Karpas-422 (cell line): ENCODE results near the gene ZSCAN26. TPM values are rescaled to one million over a fixed set of nuclear protein-coding genes. Genes with fewer than 3 reads are reported as not detected.
"Not testable (repeated sequence)": the region's sequence is repeated elsewhere in the genome, so short reads cannot be mapped to it uniquely, and the experiment has no call there.

ENCODE experiments used
- DNase-seq: peaks from one replicate; pipeline ENCODE4 v3.0.0-alpha.2; 2015
- H2AFZ ChIP-seq: fragments of 200-600 bp; sonication (generic); 2 replicates; pipeline ENCODE4 v1.6.1; 2014; ENCODE audit warnings: antibody characterized with exemption, low read length, mixed read lengths
- H3K27ac ChIP-seq: fragments of 200-600 bp; sonication (generic); 2 replicates; pipeline ENCODE4 v1.5.1; 2014; ENCODE audit warnings: mild to moderate bottlenecking, low read length, moderate library complexity
- H3K27me3 ChIP-seq: fragments of 200-600 bp; sonication (generic); 2 replicates; pipeline ENCODE4 v1.6.1; 2014; ENCODE audit warnings: low read length, mixed read lengths
- H3K36me3 ChIP-seq: fragments of 200-600 bp; sonication (generic); 2 replicates; pipeline ENCODE4 v1.6.1; 2014; ENCODE audit warnings: low read length, mixed read lengths; ENCODE audit not compliant: insufficient read depth
- H3K4me1 ChIP-seq: fragments of 200-600 bp; sonication (generic); 2 replicates; pipeline ENCODE4 v1.6.1; 2014; ENCODE audit warnings: mild to moderate bottlenecking, low read length, mixed read lengths
- H3K4me2 ChIP-seq: fragments of 200-600 bp; sonication (generic); 2 replicates; pipeline ENCODE4 v1.6.1; 2014; ENCODE audit warnings: low read length, low read depth, mild to moderate bottlenecking; ENCODE audit not compliant: poor library complexity, severe bottlenecking
- H3K4me3 ChIP-seq: fragments of 200-600 bp; sonication (generic); 2 replicates; pipeline ENCODE4 v1.5.1; 2014; ENCODE audit warnings: mild to moderate bottlenecking, antibody characterized with exemption, low read length, mixed read lengths
- H3K79me2 ChIP-seq: fragments of 200-600 bp; sonication (generic); 2 replicates; pipeline ENCODE4 v1.6.1; 2014; ENCODE audit warnings: mild to moderate bottlenecking, low read length, mixed read lengths
- H3K9ac ChIP-seq: fragments of 200-600 bp; sonication (generic); 2 replicates; pipeline ENCODE4 v1.6.0; 2014; ENCODE audit warnings: low read length
- H3K9me2 ChIP-seq: fragments of 200-600 bp; sonication (generic), shearing (Covaris generic); replicated peaks from 2 replicates; pipeline ENCODE4 v1.6.0; 2014; ENCODE audit warnings: mild to moderate bottlenecking, low read length, moderate library complexity; ENCODE audit not compliant: insufficient read depth
- H3K9me3 ChIP-seq: fragments of 300-700, 200-600 bp; sonication (generic); 2 replicates; pipeline ENCODE4 v1.6.1; 2014; ENCODE audit warnings: low read length, mixed read lengths
- H4K20me1 ChIP-seq: fragments of 200-600 bp; sonication (generic); 2 replicates; pipeline ENCODE4 v1.6.1; 2014; ENCODE audit warnings: mild to moderate bottlenecking, antibody characterized with exemption, low read length, low read depth; ENCODE audit not compliant: insufficient read depth
- small RNA-seq: library from RNA; depleted of rRNA; stranded (forward); fragments of <200 nt; gene quantifications from one replicate; pipeline ENCODE3, GENCODE V24; 2014
- total RNA-seq: library from RNA; depleted of rRNA; stranded (reverse); fragments of >200 nt; shearing (Covaris generic); gene quantifications from 2 replicates; pipeline ENCODE4 v1.2.3, GENCODE V29; 2014; ENCODE audit warnings: low replicate concordance; rRNA removed

ZSCAN26 gene
- total RNA-seq, 1 experiment from 2014 or later: 19.2 TPM

GRCh38 chr6:28315628-28316027 is 48.7 kb downstream of the ZSCAN26 start:
- H2AFZ ChIP-seq: no peak overlapping the region
- H3K4me1 ChIP-seq: peaks cover 7% of the 10 kb centered on the region
- H3K9me2 ChIP-seq: no peaks in the 10 kb centered on the region
- no peaks in the 10 kb centered on the region for H3K36me3 ChIP-seq
- H3K79me2 ChIP-seq: no peaks in the 10 kb centered on the region
- no peak overlapping the region for H3K4me3 ChIP-seq
- H3K9me3 ChIP-seq: no peaks in the 10 kb centered on the region
- no peaks in the 10 kb centered on the region for H3K27me3 ChIP-seq
- no peak overlapping the region for H3K27ac ChIP-seq
- no peak overlapping the region for H3K4me2 ChIP-seq
- H4K20me1 ChIP-seq: no peaks in the 10 kb centered on the region
- no peak overlapping the region; the same call in 1 of the 2 replicates for H3K9ac ChIP-seq
- DNase-seq: no peak

- not testable (repeated sequence) for H3K4me1 ChIP-seq, H3K27me3 ChIP-seq, H3K9me3 ChIP-seq, H3K9ac ChIP-seq, H2AFZ ChIP-seq, H3K4me2 ChIP-seq, H3K4me3 ChIP-seq, H3K79me2 ChIP-seq, H3K9me2 ChIP-seq, H3K27ac ChIP-seq, H3K36me3 ChIP-seq, H4K20me1 ChIP-seq, DNase-seq
Observed at GRCh38 chr6:28317866-28318265, 50.9 kb downstream of the ZSCAN26 start.

GRCh38 chr6:28322661-28323060 is 55.7 kb downstream of the ZSCAN26 start:
- H3K27ac ChIP-seq: no peak overlapping the region
- no peak for DNase-seq

GRCh38 chr6:28323813-28324424 is 57.0 kb downstream of the ZSCAN26 start:
- DNase-seq: no peak
- Histone ChIP-seq H3K27me3 (no peaks in the 10 kb centered on the region), H3K27ac (no peak overlapping the region), H3K79me2 (no peaks in the 10 kb centered on the region), H3K4me2 (no peak overlapping the region), H3K9me2 (no peaks in the 10 kb centered on the region), H3K9ac (no peak overlapping the region), H3K4me1 (no peaks in the 10 kb centered on the region), H2AFZ (no peak overlapping the region), H3K4me3 (no peak overlapping the region), H3K9me3 (peaks cover 20% of the 10 kb centered on the region), H3K36me3 (no peaks in the 10 kb centered on the region; the same call in 1 of the 2 replicates), H4K20me1 (no peaks in the 10 kb centered on the region)

More at GRCh38 chr6:28322661-28323060, 55.7 kb downstream of the ZSCAN26 start:
- Histone ChIP-seq H4K20me1 (no peaks in the 10 kb centered on the region), H3K27me3 (no peaks in the 10 kb centered on the region), H3K79me2 (no peaks in the 10 kb centered on the region), H3K4me1 (no peaks in the 10 kb centered on the region), H2AFZ (no peak overlapping the region), H3K9me3 (peaks cover 19% of the 10 kb centered on the region), H3K36me3 (no peaks in the 10 kb centered on the region; the same call in 1 of the 2 replicates), H3K4me3 (no peak overlapping the region), H3K4me2 (no peak overlapping the region), H3K9ac (no peak overlapping the region), H3K9me2 (no peaks in the 10 kb centered on the region)

- Histone ChIP-seq H3K9me2 (no peaks in the 10 kb centered on the region), H3K79me2 (no peaks in the 10 kb centered on the region), H3K27ac (no peak overlapping the region), H3K9ac (no peak overlapping the region), H2AFZ (no peak overlapping the region), H3K4me2 (no peak overlapping the region), H3K4me3 (no peak overlapping the region), H4K20me1 (no peaks in the 10 kb centered on the region), H3K9me3 (peaks cover 26% of the 10 kb centered on the region), H3K4me1 (no peaks in the 10 kb centered on the region), H3K36me3 (no peaks in the 10 kb centered on the region; the same call in 1 of the 2 replicates), H3K27me3 (no peaks in the 10 kb centered on the region)
- DNase-seq: no peak
Observed at GRCh38 chr6:28326371-28326948, 59.5 kb downstream of the ZSCAN26 start.

Small RNAs within 50 kb of the gene (small RNA-seq; reads per million reads assigned to genes)
- gene AL021997.1 (not detected), gene AL021997.2 (not detected)

Other genes with a start within 250 kb of the ZSCAN26 start
- gene ZNF165, start 186.6 kb upstream of the ZSCAN26 start, total RNA-seq: 0.26 and 1.6 TPM in 2 replicates
- 4.8 and 5.9 TPM in 2 replicates for gene ZSCAN16, start 142.5 kb upstream of the ZSCAN26 start, total RNA-seq
- gene ZKSCAN8, start 125.3 kb upstream of the ZSCAN26 start, total RNA-seq: 30.0 and 48.9 TPM in 2 replicates
- 18.9 and 35.1 TPM in 2 replicates for gene ZSCAN9, start 41.9 kb upstream of the ZSCAN26 start, total RNA-seq
- gene ZKSCAN4, start 14.9 kb upstream of the ZSCAN26 start, total RNA-seq: 6.1 and 12.4 TPM in 2 replicates
- gene NKAPL, start 7.8 kb upstream of the ZSCAN26 start, total RNA-seq: 0.11 TPM in 1 of 2 replicates, not detected in the other
- 8.2 and 9.7 TPM in 2 replicates for gene PGBD1, start 14.4 kb downstream of the ZSCAN26 start, total RNA-seq
- 4.0 and 4.2 TPM in 2 replicates for gene ZSCAN31, start 69.0 kb downstream of the ZSCAN26 start, total RNA-seq
- 4.5 and 5.1 TPM in 2 replicates for gene ZKSCAN3, start 82.8 kb downstream of the ZSCAN26 start, total RNA-seq
- gene ZSCAN12, start 132.6 kb downstream of the ZSCAN26 start, total RNA-seq: 9.3 and 12.0 TPM in 2 replicates
- 3.3 and 4.8 TPM in 2 replicates for gene ZSCAN23, start 176.3 kb downstream of the ZSCAN26 start, total RNA-seq
- not detected in 2 replicates for gene GPX6, start 248.7 kb downstream of the ZSCAN26 start, total RNA-seq